WTC11 (cell line): ENCODE measurements around the gene SH2D5. TPM values are rescaled to one million over a fixed set of nuclear protein-coding genes. Genes with fewer than 3 reads are reported as not detected.
A peak's percentile ranks its signal among the peaks of the same experiment; 100 is the strongest.

ENCODE experiments used
- ATAC-seq: fragments of 200-7000 bp; cut with Tn5 transposase; 2 replicates; pipeline ENCODE4 v1.10.0; 2021; ENCODE audit warnings: mild to moderate bottlenecking, moderate library complexity
- CTCF ChIA-PET: fragments of 300-600 bp; sonication (Branson Sonifier 250); formaldehyde crosslinking; loops from one replicate; lab custom pipeline; 2021; ENCODE audit warnings: antibody characterized with exemption; lab: Charles Lee
- POLR2A ChIA-PET: fragments of 350-600 bp; sonication (Branson Sonifier 250); formaldehyde crosslinking; loops from one replicate; lab custom pipeline; 2021; ENCODE audit warnings: antibody characterized with exemption; lab: Charles Lee
- DNase-seq: peaks from one replicate; pipeline ENCODE4 v3.0.0; 2021; ENCODE audit warnings: low spot score
- H3K27ac Mint-ChIP-seq: 2 replicates; pipeline ENCODE4 v1.8.0; 2021; ENCODE audit warnings: mixed read lengths
- H3K27me3 Mint-ChIP-seq: 2 replicates; pipeline ENCODE4 v1.8.0; 2021; ENCODE audit warnings: low read depth, mild to moderate bottlenecking, moderate library complexity, mixed read lengths
- H3K36me3 Mint-ChIP-seq: 2 replicates; pipeline ENCODE4 v1.8.0; 2021; ENCODE audit warnings: mixed read lengths
- H3K4me1 Mint-ChIP-seq: 2 replicates; pipeline ENCODE4 v1.8.0; 2022; ENCODE audit warnings: mixed read lengths
- H3K4me3 Mint-ChIP-seq: 2 replicates; pipeline ENCODE4 v1.8.0; 2021; ENCODE audit warnings: mild to moderate bottlenecking, moderate library complexity, mixed read lengths
- H3K9me3 Mint-ChIP-seq: 2 replicates; pipeline ENCODE4 v1.8.0; 2021; ENCODE audit warnings: mixed read lengths
- CDX4 ChIP-seq: fragments of 250-450 bp; sonication (Bioruptor Pico); IDR thresholded peaks from 2 replicates; pipeline ENCODE4 v1.9.0; 2021; ENCODE audit warnings: moderate library complexity, mild to moderate bottlenecking, inconsistent platforms, borderline replicate concordance
- CREM ChIP-seq: sonication (generic); formaldehyde crosslinking; IDR thresholded peaks from 2 replicates; pipeline ENCODE4 v1.8.1; 2022; ENCODE audit warnings: mild to moderate bottlenecking, missing genetic modification reagents, moderate library complexity
- ERG ChIP-seq: fragments of 250-450 bp; sonication (Bioruptor Pico); IDR thresholded peaks from 2 replicates; pipeline ENCODE4 v1.8.0; 2021; ENCODE audit warnings: mild to moderate bottlenecking
- FOXJ3 ChIP-seq: sonication (generic); formaldehyde crosslinking; IDR thresholded peaks from 2 replicates; pipeline ENCODE4 v1.9.0; 2021; ENCODE audit warnings: missing genetic modification reagents, mild to moderate bottlenecking, borderline replicate concordance
- MAX ChIP-seq: sonication (generic); formaldehyde crosslinking; IDR thresholded peaks from 2 replicates; pipeline ENCODE4 v1.8.0; 2022; ENCODE audit warnings: mild to moderate bottlenecking, missing genetic modification reagents
- MXD4 ChIP-seq: fragments of 250-450 bp; sonication (Bioruptor Pico); IDR thresholded peaks from 2 replicates; pipeline ENCODE4 v1.8.0; 2021; ENCODE audit warnings: mild to moderate bottlenecking, moderate library complexity, borderline replicate concordance
- NFYB ChIP-seq: sonication (generic); formaldehyde crosslinking; conservative IDR thresholded peaks from 2 replicates; pipeline ENCODE4 v1.8.0; 2022; ENCODE audit warnings: low read depth, missing genetic modification reagents
- OVOL2 ChIP-seq: fragments of 250-450 bp; sonication (Bioruptor Pico); IDR thresholded peaks from 2 replicates; pipeline ENCODE4 v1.9.0; 2021; ENCODE audit warnings: mild to moderate bottlenecking, borderline replicate concordance
- PREB ChIP-seq: sonication (generic); formaldehyde crosslinking; IDR thresholded peaks from 2 replicates; pipeline ENCODE4 v1.8.1; 2022; ENCODE audit warnings: mild to moderate bottlenecking, missing genetic modification reagents, moderate library complexity, borderline replicate concordance
- PRRX2 ChIP-seq: fragments of 250-450 bp; sonication (Bioruptor Pico); IDR thresholded peaks from 2 replicates; pipeline ENCODE4 v1.8.0; 2021; ENCODE audit warnings: mild to moderate bottlenecking
- RELA ChIP-seq: sonication (generic); formaldehyde crosslinking; IDR thresholded peaks from 2 replicates; pipeline ENCODE4 v1.8.1; 2022; ENCODE audit warnings: missing genetic modification reagents, mild to moderate bottlenecking, borderline replicate concordance
- RORB ChIP-seq: fragments of 250-450 bp; sonication (Bioruptor Pico); IDR thresholded peaks from 2 replicates; pipeline ENCODE4 v1.9.0; 2021; ENCODE audit warnings: mild to moderate bottlenecking
- SMAD3 ChIP-seq: sonication (generic); formaldehyde crosslinking; IDR thresholded peaks from 2 replicates; pipeline ENCODE4 v1.8.0; 2022; ENCODE audit warnings: missing genetic modification reagents, mild to moderate bottlenecking, borderline replicate concordance
- TCF7 ChIP-seq: sonication (generic); formaldehyde crosslinking; IDR thresholded peaks from 2 replicates; pipeline ENCODE4 v1.8.0; 2022; ENCODE audit warnings: mild to moderate bottlenecking, low read depth, missing genetic modification reagents, moderate library complexity
- TEAD1 ChIP-seq: sonication (generic); formaldehyde crosslinking; IDR thresholded peaks from 2 replicates; pipeline ENCODE4 v1.8.0; 2022; ENCODE audit warnings: mild to moderate bottlenecking, missing genetic modification reagents
- TEAD4 ChIP-seq: sonication (generic); formaldehyde crosslinking; IDR thresholded peaks from 2 replicates; pipeline ENCODE4 v1.8.0; 2022; ENCODE audit warnings: mild to moderate bottlenecking, missing genetic modification reagents
- TP53 ChIP-seq: sonication (generic); formaldehyde crosslinking; IDR thresholded peaks from 2 replicates; pipeline ENCODE4 v1.8.1; 2023; ENCODE audit warnings: mild to moderate bottlenecking, missing genetic modification reagents
- ZNF138 ChIP-seq: sonication (generic); formaldehyde crosslinking; conservative IDR thresholded peaks from 2 replicates; pipeline ENCODE4 v1.8.1; 2022; ENCODE audit warnings: mild to moderate bottlenecking, moderate library complexity, missing genetic modification reagents
- ZNF232 ChIP-seq: sonication (generic); formaldehyde crosslinking; IDR thresholded peaks from 2 replicates; pipeline ENCODE4 v1.8.0; 2022; ENCODE audit warnings: mild to moderate bottlenecking, missing genetic modification reagents
- ZNF281 ChIP-seq: sonication (generic); formaldehyde crosslinking; IDR thresholded peaks from 2 replicates; pipeline ENCODE4 v1.8.0; 2023; ENCODE audit warnings: mild to moderate bottlenecking, missing genetic modification reagents
- ZNF396 ChIP-seq: fragments of 250-450 bp; sonication (Bioruptor Pico); IDR thresholded peaks from 2 replicates; pipeline ENCODE4 v1.8.0; 2021; ENCODE audit warnings: mild to moderate bottlenecking, moderate library complexity, borderline replicate concordance
- ZNF416 ChIP-seq: fragments of 250-450 bp; sonication (Bioruptor Pico); IDR thresholded peaks from 2 replicates; pipeline ENCODE4 v1.9.0; 2021; ENCODE audit warnings: mild to moderate bottlenecking, inconsistent platforms
- ZNF423 ChIP-seq: fragments of 250-450 bp; sonication (Bioruptor Pico); IDR thresholded peaks from 2 replicates; pipeline ENCODE4 v2.1.2; 2022; ENCODE audit warnings: mild to moderate bottlenecking, moderate library complexity
- total RNA-seq: library from RNA; stranded (reverse); gene quantifications from 3 replicates; pipeline ENCODE4 v1.2.3, GENCODE V29; 2021

The SH2D5 gene
- total RNA-seq, 1 experiment from 2014 or later: 13.8 TPM

- H3K27ac Mint-ChIP-seq: no peak overlapping the region
- TF ChIP-seq TEAD4 (CRISPR knock-in tag): no peak
- TF ChIP-seq ERG (CRISPR knock-in tag): no peak
- no peak for TF ChIP-seq NFYB (CRISPR knock-in tag)
- TF ChIP-seq FOXJ3 (CRISPR knock-in tag): no peak
- TF ChIP-seq SMAD3 (CRISPR knock-in tag): no peak
- no peak for TF ChIP-seq ZNF138 (CRISPR knock-in tag)
- no peaks in the 10 kb centered on the region for H3K36me3 Mint-ChIP-seq
- POLR2A ChIA-PET: interaction anchor here (0.8 to 1.5 kb wide), 2 partner anchors 54 to 72 kb away, joined by 3 to 4 read pairs; partner anchors contain the start of gene HP1BP3
- no peaks in the 10 kb centered on the region for H3K9me3 Mint-ChIP-seq
- no peak for DNase-seq
- CTCF ChIA-PET: interaction anchor here (0.7 to 3.7 kb wide), 4 partner anchors 12 to 19 kb away, joined by 3 to 38 read pairs (median 8); no protein-coding TSS in a partner anchor
- ATAC-seq: no peak
- H3K4me3 Mint-ChIP-seq: peak overlapping the region; percentile 64
- H3K27me3 Mint-ChIP-seq: peaks cover 41% of the 10 kb centered on the region
- peaks cover 9% of the 10 kb centered on the region for H3K4me1 Mint-ChIP-seq
These were observed 16.3 kb downstream of the SH2D5 start for GRCh38 chr1:20716232-20716631.

- POLR2A ChIA-PET: interaction anchor here (1.5 kb wide), 1 partner anchor 54 kb away, joined by 4 read pairs; no protein-coding TSS in a partner anchor
- Mint-ChIP-seq H3K4me1 (peaks cover 9% of the 10 kb centered on the region), H3K36me3 (no peaks in the 10 kb centered on the region), H3K9me3 (no peaks in the 10 kb centered on the region), H3K27ac (no peak overlapping the region), H3K27me3 (peaks cover 40% of the 10 kb centered on the region), H3K4me3 (no peak overlapping the region)
- CTCF ChIA-PET: interaction anchor here (0.6 to 2.3 kb wide), 4 partner anchors 12 to 18 kb away, joined by 3 to 13 read pairs (median 4); no protein-coding TSS in a partner anchor
- no peak for TF ChIP-seq CREM (CRISPR knock-in tag)
- TF ChIP-seq PREB: no peak
- no peak for TF ChIP-seq RORB (CRISPR knock-in tag)
- TF ChIP-seq TEAD1 (CRISPR knock-in tag): no peak
- TF ChIP-seq CDX4 (CRISPR knock-in tag): no peak
- no peak for TF ChIP-seq ZNF396 (CRISPR knock-in tag)
- TF ChIP-seq ZNF416 (CRISPR knock-in tag): no peak
- TF ChIP-seq ERG (CRISPR knock-in tag): no peak
- no peak for TF ChIP-seq RELA (CRISPR knock-in tag)
- no peak for TF ChIP-seq MAX (CRISPR knock-in tag)
- no peak for TF ChIP-seq ZNF423
- ATAC-seq: no peak
- DNase-seq: no peak
These were observed 17.1 kb downstream of the SH2D5 start for GRCh38 chr1:20715406-20715805.

GRCh38 chr1:20713440-20713839, 19.1 kb downstream of the SH2D5 start:
- ChIA-PET POLR2A (no interaction called here), CTCF (no interaction called here)
- Mint-ChIP-seq H3K4me1 (peaks cover 9% of the 10 kb centered on the region), H3K9me3 (no peaks in the 10 kb centered on the region), H3K27ac (no peak overlapping the region), H3K27me3 (peaks cover 21% of the 10 kb centered on the region), H3K36me3 (peaks cover 4% of the 10 kb centered on the region; the same call in 1 of the 2 replicates), H3K4me3 (no peak overlapping the region)
- ATAC-seq (no peak), DNase-seq (no peak)
- TF ChIP-seq FOXJ3 (CRISPR knock-in tag): no peak
- TF ChIP-seq ZNF281 (CRISPR knock-in tag): no peak
- no peak for TF ChIP-seq MXD4 (CRISPR knock-in tag)
- TF ChIP-seq ZNF416 (CRISPR knock-in tag): no peak
- no peak for TF ChIP-seq ZNF396 (CRISPR knock-in tag)
- no peak for TF ChIP-seq TP53 (CRISPR knock-in tag)
- no peak for TF ChIP-seq TCF7
- TF ChIP-seq OVOL2 (CRISPR knock-in tag): no peak
- no peak for TF ChIP-seq PRRX2 (CRISPR knock-in tag)
- TF ChIP-seq TEAD4 (CRISPR knock-in tag): no peak
- TF ChIP-seq ZNF232: no peak
